ENCODE results near the gene SRPRB.
A peak's percentile ranks its signal among the peaks of the same experiment; 100 is the strongest.

Gene SRPRB, protein sequence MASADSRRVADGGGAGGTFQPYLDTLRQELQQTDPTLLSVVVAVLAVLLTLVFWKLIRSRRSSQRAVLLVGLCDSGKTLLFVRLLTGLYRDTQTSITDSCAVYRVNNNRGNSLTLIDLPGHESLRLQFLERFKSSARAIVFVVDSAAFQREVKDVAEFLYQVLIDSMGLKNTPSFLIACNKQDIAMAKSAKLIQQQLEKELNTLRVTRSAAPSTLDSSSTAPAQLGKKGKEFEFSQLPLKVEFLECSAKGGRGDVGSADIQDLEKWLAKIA

DNA sequence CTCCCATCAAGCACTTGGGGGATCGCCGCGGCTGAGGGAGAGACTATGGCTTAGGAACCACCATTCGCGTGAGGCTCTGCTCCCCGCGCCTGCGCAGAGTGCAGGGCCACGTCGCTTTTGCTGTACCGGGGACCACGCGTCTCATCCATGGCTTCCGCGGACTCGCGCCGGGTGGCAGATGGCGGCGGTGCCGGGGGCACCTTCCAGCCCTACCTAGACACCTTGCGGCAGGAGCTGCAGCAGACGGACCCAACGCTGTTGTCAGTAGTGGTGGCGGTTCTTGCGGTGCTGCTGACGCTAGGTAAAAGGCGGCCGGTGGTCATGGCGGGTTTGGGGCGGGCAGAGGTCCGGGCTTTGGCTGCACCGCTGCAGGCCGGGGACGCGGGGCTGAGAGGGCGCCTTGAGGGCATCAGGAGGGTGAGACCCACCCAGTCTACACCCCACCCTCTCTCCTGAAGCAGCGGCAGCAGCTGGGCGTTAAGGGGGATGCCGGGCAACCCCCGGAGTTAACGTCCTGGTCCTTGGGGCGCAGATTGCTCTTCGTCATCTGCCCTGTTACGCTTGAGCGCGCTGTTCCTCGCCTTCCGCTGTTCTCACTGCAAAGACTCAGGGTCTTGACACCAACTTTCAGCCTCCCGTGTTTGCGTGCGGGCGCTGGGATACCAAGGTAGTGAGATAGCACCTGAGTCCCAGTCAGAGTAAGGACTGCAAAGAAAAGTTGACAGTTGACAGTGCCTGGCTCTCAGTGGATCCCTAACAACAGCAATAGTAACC is at the start of gene SRPRB:
Gene SRPRB, plus strand, starts transcription at position 114 of the 774 bp plus-strand sequence. Its CDS starts 34 bp downstream, at position 148.
- TF ChIP-seq, protein P1, sequence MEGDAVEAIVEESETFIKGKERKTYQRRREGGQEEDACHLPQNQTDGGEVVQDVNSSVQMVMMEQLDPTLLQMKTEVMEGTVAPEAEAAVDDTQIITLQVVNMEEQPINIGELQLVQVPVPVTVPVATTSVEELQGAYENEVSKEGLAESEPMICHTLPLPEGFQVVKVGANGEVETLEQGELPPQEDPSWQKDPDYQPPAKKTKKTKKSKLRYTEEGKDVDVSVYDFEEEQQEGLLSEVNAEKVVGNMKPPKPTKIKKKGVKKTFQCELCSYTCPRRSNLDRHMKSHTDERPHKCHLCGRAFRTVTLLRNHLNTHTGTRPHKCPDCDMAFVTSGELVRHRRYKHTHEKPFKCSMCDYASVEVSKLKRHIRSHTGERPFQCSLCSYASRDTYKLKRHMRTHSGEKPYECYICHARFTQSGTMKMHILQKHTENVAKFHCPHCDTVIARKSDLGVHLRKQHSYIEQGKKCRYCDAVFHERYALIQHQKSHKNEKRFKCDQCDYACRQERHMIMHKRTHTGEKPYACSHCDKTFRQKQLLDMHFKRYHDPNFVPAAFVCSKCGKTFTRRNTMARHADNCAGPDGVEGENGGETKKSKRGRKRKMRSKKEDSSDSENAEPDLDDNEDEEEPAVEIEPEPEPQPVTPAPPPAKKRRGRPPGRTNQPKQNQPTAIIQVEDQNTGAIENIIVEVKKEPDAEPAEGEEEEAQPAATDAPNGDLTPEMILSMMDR (conservative IDR thresholded peaks at IDR 0.05): 0 out of 2 replicates have a peak, but pooled peaks have one; percentile 12
- TF ChIP-seq ZFX (IDR thresholded peaks at IDR 0.05): peak; percentile 45; the same call in 1 of the 2 replicates

GRCh38 chr3:133756716-133757694 is 48.6 kb upstream of the SRPRB start:
- no peak for TF ChIP-seq ZFX (IDR thresholded peaks at IDR 0.05)
- TF ChIP-seq, protein P1 (conservative IDR thresholded peaks at IDR 0.05): no peak
- no peak overlapping the region for H3K27ac ChIP-seq

More for the DNA sequence above, at the start of gene SRPRB:
- H3K27ac ChIP-seq: peak within 1 kb of the TSS; percentile 79

GRCh38 chr3:133757701-133758567 is 47.7 kb upstream of the SRPRB start:
- no peak for TF ChIP-seq ZFX (IDR thresholded peaks at IDR 0.05)
- TF ChIP-seq, protein P1 (conservative IDR thresholded peaks at IDR 0.05): no peak
- no peak overlapping the region for H3K27ac ChIP-seq

- H3K27ac ChIP-seq: no peak overlapping the region
- TF ChIP-seq ZFX (IDR thresholded peaks at IDR 0.05): no peak
- TF ChIP-seq, protein P1 (conservative IDR thresholded peaks at IDR 0.05): no peak
These were observed 47.1 kb upstream of the SRPRB start for GRCh38 chr3:133758568-133758928.

DNA sequence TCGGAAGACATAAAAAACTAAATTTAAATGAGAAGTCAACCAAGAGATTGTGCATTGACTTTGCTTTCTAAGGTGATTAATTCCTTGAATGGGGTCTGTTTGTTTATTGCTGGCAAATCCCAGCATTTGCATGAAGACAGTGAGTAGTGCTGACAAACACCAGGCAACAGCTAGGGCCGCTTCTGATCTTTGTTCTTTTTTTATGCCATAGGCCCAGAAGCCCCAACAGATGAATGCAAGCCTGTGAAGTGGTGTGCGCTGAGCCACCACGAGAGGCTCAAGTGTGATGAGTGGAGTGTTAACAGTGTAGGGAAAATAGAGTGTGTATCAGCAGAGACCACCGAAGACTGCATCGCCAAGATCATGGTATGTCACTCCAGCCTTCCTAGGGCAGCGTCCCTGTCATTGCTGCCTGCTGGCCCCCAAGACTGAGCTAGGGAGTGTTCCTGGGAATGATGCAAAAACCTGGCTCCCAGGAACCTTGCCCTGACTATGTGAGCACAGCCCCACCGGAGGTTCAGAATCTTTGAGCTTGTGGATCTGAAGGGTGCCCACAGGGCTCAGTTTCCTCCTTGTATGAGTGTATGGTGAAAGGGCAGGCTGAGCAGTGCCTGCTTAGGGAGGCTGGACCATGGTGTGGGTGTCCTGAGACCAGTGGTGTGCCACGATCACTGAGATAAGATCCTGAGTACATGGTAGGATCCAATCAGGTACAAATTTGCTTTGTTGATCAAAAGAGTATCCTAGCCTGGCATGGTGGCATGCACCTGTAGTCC is 46.5 kb upstream of the SRPRB start:
- no peak for TF ChIP-seq ZFX (IDR thresholded peaks at IDR 0.05)
- TF ChIP-seq, protein P1 (conservative IDR thresholded peaks at IDR 0.05): no peak
- no peak overlapping the region for H3K27ac ChIP-seq
